ENCODE results near the gene NDEL1. TPM values are rescaled to one million over a fixed set of nuclear protein-coding genes. Genes with fewer than 3 reads are reported as not detected.

The NDEL1 gene
- total RNA-seq, 1 experiment from 2014 or later: 39.2 TPM

- ChIA-PET POLR2A (no interaction called here), CTCF (no interaction called here), RAD21 (ENCODE audit: low non-redundant PET in 1 of 2, low total read pairs in 2 of 2, uncharacterized antibody in 2 of 2, unreplicated experiment in 2 of 2) (no interaction called here)
- H4K20me1 ChIP-seq (ENCODE audit: insufficient read depth): no peaks in the 10 kb centered on the region
- H3K9ac ChIP-seq (ENCODE audit: low read length): no peak overlapping the region
- no peak overlapping the region for H2AFZ ChIP-seq (ENCODE audit: low read depth, low read length, poor library complexity, severe bottlenecking)
- H3K4me3 ChIP-seq (replicated peaks in 1 of 2; ENCODE audit: low read depth in 1 of 2, low read length in 2 of 2): no peak overlapping the region
- no peak overlapping the region for H3K27ac ChIP-seq (ENCODE audit: low read depth, low read length)
- TF ChIP-seq ZFX (IDR thresholded peaks at IDR 0.05) (no peak), SIN3A (IDR thresholded peaks at IDR 0.05; ENCODE audit: low read depth) (no peak), ZBTB33 (IDR thresholded peaks at IDR 0.05; ENCODE audit: extremely low read depth, insufficient replicate concordance, low read length) (no peak), MAX (IDR thresholded peaks at IDR 0.05) (no peak), REST (IDR thresholded peaks at IDR 0.05; ENCODE audit: low read depth) (no peak), POLR2A (IDR thresholded peaks at IDR 0.05; ENCODE audit: borderline replicate concordance, extremely low read depth, insufficient read depth, insufficient read length) (no peak), EZH2 (IDR thresholded peaks at IDR 0.05) (no peak), SRF (IDR thresholded peaks at IDR 0.05; ENCODE audit: low read depth) (no peak), RAD21 (IDR thresholded peaks at IDR 0.05; ENCODE audit: low read depth) (no peak), ZNF274 (IDR thresholded peaks at IDR 0.05; ENCODE audit: low read depth, low read length) (no peak), POLR2AphosphoS5 (IDR thresholded peaks at IDR 0.05; ENCODE audit: low read depth, low read length) (no peak), EZH2phosphoT487 (IDR thresholded peaks at IDR 0.05; ENCODE audit: borderline replicate concordance) (no peak), TCF7L2 (IDR thresholded peaks at IDR 0.05; ENCODE audit: borderline replicate concordance, extremely low read depth, insufficient read depth, insufficient read length) (no peak), YY1 (IDR thresholded peaks at IDR 0.05; ENCODE audit: extremely low read depth, insufficient replicate concordance, low read depth, low read length) (no peak), FOSL1 (IDR thresholded peaks at IDR 0.05; ENCODE audit: low read depth) (no peak), EGR1 (IDR thresholded peaks at IDR 0.05; ENCODE audit: low read depth) (no peak)
- TF ChIP-seq, protein P1, sequence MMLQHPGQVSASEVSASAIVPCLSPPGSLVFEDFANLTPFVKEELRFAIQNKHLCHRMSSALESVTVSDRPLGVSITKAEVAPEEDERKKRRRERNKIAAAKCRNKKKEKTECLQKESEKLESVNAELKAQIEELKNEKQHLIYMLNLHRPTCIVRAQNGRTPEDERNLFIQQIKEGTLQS (IDR thresholded peaks at IDR 0.05): no peak
- TF ChIP-seq, protein P2, sequence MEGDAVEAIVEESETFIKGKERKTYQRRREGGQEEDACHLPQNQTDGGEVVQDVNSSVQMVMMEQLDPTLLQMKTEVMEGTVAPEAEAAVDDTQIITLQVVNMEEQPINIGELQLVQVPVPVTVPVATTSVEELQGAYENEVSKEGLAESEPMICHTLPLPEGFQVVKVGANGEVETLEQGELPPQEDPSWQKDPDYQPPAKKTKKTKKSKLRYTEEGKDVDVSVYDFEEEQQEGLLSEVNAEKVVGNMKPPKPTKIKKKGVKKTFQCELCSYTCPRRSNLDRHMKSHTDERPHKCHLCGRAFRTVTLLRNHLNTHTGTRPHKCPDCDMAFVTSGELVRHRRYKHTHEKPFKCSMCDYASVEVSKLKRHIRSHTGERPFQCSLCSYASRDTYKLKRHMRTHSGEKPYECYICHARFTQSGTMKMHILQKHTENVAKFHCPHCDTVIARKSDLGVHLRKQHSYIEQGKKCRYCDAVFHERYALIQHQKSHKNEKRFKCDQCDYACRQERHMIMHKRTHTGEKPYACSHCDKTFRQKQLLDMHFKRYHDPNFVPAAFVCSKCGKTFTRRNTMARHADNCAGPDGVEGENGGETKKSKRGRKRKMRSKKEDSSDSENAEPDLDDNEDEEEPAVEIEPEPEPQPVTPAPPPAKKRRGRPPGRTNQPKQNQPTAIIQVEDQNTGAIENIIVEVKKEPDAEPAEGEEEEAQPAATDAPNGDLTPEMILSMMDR (IDR thresholded peaks at IDR 0.05 in 2 of 3, conservative IDR thresholded peaks at IDR 0.05 in 1 of 3; ENCODE audit: borderline replicate concordance in 1 of 3, insufficient read depth in 1 of 3, low read depth in 2 of 3, low read length in 2 of 3): no peak
- H3K27me3 ChIP-seq (ENCODE audit: insufficient read depth, low read length): no peaks in the 10 kb centered on the region
- DNase-seq (ENCODE audit: low read depth, low spot score) (no peak), ATAC-seq (no peak)
- H3K4me2 ChIP-seq (ENCODE audit: low read length): no peak overlapping the region
- H3K36me3 ChIP-seq (ENCODE audit: control insufficient read depth in 1 of 2, insufficient read depth in 2 of 2, low read length in 2 of 2): no peaks in the 10 kb centered on the region
- H3K9me3 ChIP-seq (ENCODE audit: control insufficient read depth in 1 of 2, insufficient read depth in 1 of 2, low read depth in 1 of 2, low read length in 2 of 2): no peaks in the 10 kb centered on the region
- intact Hi-C loops (cut with micrococcal nuclease): loop anchor here (10.0 kb wide), 2 partner anchors 263 to 507 kb away; partner anchors contain the start of gene HES7
- peaks cover 10 to 28% of the 10 kb centered on the region in 2 experiments for H3K4me1 ChIP-seq (ENCODE audit: control insufficient read depth in 1 of 2, insufficient read depth in 2 of 2, low read length in 2 of 2)
- no peaks in the 10 kb centered on the region for H3K9me2 ChIP-seq (ENCODE audit: insufficient read depth)
- no TSS peak for BruUV-seq (replicated peaks)
- H3K79me2 ChIP-seq (ENCODE audit: insufficient read depth, low read length): peaks cover 5% of the 10 kb centered on the region; the same call in 1 of the 2 replicates
These were observed 47.6 kb upstream of the NDEL1 start for GRCh38 chr17:8387914-8388651.

Data from HCT116 (cell line).